ENCODE measurements around the gene ZNF275.
"Not testable (repeated sequence)": the region's sequence is repeated elsewhere in the genome, so short reads cannot be mapped to it uniquely, and the experiment has no call there.

ZNF275 gene, protein sequence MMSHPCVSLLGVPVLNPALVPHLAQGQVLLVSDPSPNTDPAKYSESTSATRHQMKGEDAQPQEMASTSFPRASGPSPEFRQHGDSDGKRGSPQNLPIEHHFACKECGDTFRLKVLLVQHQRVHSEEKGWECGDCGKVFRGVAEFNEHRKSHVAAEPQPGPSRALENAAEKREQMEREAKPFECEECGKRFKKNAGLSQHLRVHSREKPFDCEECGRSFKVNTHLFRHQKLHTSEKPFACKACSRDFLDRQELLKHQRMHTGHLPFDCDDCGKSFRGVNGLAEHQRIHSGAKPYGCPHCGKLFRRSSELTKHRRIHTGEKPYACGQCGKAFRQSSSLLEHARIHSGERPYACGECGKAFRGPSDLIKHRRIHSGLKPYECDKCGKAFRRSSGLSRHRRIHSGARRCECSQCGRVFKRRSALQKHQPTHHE

DNA sequence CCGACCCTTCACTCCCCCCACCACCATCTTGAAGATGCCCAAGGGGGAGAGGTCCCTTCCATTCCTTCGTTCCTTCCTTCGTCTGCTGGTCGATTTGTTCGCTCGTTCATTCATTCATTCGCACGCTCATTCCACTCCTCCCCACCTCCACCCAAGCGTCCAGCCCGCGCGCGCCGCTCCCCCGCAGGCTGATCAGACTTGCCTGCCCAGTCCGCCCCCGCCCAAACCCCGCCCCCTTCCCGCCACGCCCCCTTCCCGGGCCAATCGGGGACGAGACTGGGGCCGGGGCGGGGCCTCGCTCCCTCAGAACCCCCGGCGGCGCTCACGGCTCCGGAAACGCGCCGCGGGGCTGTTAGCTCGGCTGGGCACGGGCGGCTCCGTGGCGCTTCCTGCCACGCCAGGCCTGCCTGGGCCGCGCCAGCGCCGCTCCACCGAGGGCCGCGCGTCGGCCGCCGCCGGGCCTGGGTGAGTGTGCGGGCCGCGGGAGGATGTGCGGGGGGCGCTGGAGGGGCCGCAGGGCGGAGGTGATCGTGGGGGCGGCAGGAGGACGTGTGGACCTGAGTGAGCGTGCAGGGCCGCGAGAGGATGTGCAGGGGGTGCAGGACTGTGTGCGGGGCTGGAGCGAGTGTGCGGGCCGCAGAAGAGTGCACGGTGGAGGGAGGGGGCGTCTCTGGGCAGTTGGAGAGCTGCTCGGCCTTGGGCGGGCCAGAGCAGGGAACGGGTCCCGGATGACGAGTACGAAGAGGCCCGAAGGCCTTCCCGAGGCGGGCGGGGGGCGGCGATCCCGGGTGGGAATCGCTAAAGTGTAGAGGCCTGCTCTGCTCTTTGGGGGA is at the start of gene ZNF275:
ZNF275 (plus strand) TSS at position 333 of the 833 bp plus-strand sequence. CDS start 2,527 bp downstream, outside the sequence.
- peak; percentile 75 for DNase-seq (ENCODE audit: low spot score)

DNA sequence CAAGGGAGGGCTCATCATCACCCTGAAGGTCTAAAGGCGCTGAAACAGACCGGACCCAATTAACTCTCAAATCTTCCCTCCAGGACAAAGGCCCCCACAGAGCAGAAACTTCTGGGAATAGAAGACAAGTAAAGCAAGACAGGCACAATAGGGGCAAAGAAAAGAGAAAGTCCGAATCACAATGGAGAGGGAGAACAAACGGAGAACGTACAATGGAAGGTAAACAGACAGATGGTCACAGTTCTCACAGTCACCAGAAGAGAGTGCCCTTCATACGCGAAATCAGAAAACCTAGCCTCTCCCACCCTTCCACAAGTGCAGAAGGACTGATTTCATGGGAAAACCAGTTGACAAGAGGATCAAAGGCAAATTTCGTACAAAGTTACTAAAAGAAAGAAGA is 48.3 kb upstream of the ZNF275 start:
- DNase-seq (ENCODE audit: low spot score) = not testable (repeated sequence)

GRCh38 chrX:153288807-153289206 is 45.1 kb upstream of the ZNF275 start:
- DNase-seq (ENCODE audit: low spot score) = not testable (repeated sequence)

GRCh38 chrX:153293485-153294071 is 40.4 kb upstream of the ZNF275 start:
- DNase-seq (ENCODE audit: low spot score) = not testable (repeated sequence)

DNA sequence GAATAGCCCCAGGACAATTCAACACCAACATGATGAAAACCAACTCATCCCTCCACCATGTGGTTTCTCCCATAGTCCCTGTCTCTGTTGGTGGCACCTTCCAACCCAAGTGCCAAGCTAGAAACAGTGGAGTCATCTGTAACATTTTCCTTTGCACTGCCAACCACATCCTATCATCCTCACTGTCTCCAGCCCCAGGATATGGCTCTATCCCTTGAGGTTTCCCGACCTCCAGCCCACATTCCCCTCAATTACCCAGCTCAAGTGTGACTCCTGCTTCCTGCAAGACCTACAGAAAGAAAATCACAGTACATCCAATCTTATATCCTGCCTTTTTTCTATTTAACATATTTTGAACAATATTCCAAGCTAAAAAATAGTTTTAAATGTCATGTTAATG is 36.6 kb upstream of the ZNF275 start:
- DNase-seq (ENCODE audit: low spot score) = no peak

DNA sequence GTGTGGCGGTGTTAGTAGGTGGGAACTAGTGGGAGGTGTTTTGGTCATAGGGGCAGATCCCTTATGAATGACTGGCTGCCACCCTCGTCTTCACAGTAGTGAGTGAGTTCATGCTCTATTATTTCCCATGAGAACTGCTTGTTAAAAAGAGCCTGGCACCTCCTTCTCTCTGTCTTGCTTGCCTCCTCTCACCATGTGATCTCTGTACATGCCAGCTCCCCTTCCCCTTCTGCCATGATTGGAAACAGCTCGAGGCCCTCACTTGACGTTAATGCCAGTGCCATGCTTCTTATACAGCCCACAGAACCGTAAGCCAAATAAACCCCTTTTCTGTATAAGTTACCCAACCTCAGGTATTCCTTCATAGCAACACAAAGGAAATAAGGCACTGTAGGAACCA is 34.1 kb upstream of the ZNF275 start:
- DNase-seq (ENCODE audit: low spot score) = no peak

GRCh38 chrX:153301746-153302145 is 32.2 kb upstream of the ZNF275 start:
- no peak for DNase-seq (ENCODE audit: low spot score)

DNA sequence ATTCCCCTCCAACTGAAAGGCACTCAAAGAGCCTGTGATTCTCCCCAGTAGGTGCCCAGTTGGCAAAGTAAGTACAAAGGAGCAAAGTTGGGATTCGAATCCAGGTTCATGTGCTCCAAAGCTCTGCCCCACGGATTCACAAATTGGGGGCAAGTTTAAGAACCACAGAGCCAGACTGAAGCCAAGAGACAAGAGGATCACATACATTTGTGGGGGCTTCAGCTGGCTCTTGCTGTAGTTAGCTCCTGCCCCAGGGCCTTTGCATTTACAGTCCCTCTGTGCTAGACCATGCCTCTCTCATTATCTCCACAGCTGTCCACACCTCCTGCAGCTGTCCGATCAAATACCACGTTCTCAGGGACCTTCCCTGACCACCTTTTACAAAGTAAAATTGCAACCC is 31.2 kb upstream of the ZNF275 start:
- DNase-seq (ENCODE audit: low spot score) = no peak

- no peak for DNase-seq (ENCODE audit: low spot score)
Observed at GRCh38 chrX:153303276-153304262, 30.4 kb upstream of the ZNF275 start.

GRCh38 chrX:153304988-153305736 is 28.8 kb upstream of the ZNF275 start:
- no peak for DNase-seq (ENCODE audit: low spot score)

- no peak for DNase-seq (ENCODE audit: low spot score)
Observed at GRCh38 chrX:153305972-153306371, 28.0 kb upstream of the ZNF275 start.

- no peak for DNase-seq (ENCODE audit: low spot score)
Observed at GRCh38 chrX:153306527-153307115, 27.3 kb upstream of the ZNF275 start.

DNA sequence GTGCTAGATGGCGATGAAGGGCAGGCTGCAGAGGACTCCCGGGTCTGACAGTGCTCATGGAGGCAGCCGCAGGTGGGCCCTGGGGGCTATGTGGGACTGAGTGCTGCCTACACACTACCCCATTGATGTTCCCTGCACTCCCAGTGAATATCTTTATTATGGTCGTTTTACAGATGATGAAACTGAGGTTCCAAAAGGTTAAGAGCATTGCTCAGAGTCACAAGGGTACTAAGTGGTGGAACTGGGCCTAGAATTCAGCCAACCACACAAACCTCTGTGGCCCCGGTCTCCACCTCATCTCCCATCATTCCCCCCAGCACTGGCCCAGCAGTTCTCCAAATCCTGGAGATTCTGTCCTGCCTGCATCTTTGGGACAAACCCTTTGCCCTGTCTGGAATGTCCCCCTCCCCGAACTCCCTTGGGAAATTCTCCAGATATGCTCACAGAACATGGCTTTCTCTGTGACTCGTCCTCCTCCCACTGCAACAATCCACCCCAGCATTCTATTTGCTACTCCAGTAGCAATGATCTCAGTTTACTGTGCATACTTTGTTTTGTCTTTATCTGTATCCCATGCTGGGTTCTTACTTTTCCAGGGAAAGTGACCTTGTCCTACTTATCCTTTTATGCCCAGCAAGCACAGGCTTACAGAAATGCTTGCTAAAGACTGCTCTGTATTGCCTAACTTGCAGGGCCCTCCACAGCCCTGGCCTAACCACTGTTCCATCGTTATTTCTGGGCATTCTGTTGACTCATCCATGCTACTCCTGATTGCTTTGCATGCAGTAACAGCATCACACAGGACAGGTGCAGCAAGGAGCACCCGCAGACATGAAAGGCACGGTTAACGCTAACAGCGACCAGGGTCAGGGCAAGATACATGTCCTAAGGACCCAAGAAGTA is 26.4 kb upstream of the ZNF275 start:
- no peak for DNase-seq (ENCODE audit: low spot score)

- no peak for DNase-seq (ENCODE audit: low spot score)
Observed at GRCh38 chrX:153310901-153311300, 23.1 kb upstream of the ZNF275 start.

DNA sequence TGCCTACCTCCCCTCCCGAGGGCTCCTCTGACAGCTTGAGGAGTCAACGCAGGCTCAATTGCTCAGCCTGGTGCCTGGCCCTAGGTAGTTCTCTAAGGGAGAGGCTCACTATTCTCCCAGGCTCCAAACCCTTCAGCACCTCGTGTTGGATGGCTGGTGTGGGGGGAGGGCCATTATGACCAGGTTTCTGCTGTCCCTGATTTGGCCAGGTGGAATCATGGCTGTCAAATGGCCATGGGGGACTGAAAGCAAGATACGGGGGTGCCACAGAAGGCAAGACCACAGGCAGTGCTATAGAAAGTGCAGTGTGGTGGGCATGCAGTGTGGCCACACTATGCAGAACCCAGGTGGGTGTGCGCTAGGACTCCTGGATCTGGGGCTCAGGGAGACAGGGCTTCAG is 21.9 kb upstream of the ZNF275 start:
- DNase-seq (ENCODE audit: low spot score) = no peak

- no peak for DNase-seq (ENCODE audit: low spot score)
Observed at GRCh38 chrX:153312842-153313241, 21.1 kb upstream of the ZNF275 start.

GRCh38 chrX:153317306-153317705 is 16.6 kb upstream of the ZNF275 start:
- no peak for DNase-seq (ENCODE audit: low spot score)

DNA sequence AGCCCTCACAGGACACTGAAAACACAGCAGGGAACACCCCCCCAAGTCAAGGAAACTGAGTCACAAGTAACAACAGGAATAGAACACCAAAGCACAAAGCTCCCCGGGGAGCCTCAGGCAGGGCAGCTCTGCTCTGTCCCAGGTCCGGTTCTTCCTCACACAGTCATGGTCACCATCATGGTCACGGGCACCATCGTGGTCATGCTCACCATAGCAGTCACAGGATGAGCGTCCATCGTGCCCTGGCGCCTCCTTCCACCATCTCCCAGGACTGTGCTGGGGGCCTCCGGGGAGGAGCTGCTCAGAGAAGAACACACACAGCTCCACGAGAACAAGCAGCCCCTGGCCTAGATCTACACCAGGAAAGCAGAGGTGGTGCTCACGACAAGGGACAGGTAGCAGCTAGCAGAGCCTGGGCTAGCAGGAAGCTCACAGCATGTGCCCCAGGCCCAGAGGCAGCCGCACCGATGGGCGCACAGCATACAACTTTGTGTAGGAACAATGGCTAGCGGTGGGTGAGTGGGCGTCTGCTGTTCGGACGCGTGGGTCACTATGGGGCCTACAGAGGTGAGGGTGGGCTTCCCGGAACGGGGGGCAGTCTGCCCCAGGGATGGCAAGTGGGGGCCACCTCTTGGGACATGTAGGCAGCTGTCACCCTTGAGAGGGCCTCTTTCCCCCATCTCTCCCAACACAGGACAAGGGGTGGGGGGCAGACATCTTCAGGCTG is 15.8 kb upstream of the ZNF275 start:
- no peak for DNase-seq (ENCODE audit: low spot score)

DNA sequence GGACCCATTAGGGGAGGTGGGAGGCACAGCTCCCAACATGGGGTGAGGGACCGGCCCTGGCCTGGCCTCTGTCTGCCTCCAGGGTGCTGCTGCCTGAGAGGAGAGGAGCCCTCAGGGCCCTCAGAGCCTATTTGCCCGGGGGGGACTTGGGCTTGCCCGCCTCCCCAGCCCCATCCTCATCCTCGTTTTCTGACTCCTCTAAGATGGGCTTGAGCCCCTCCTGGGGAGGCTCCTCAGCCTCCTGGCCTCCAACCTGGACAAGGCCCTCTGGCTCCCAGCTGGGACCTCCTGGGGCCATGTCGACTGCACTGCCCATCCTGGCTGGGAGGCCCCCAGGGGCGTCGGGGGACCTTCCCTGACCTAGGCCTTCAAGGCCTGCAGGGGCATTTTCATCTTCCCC is 15.1 kb upstream of the ZNF275 start:
- DNase-seq (ENCODE audit: low spot score) = no peak
